Measurements from ENCODE around the gene COPS8.

DNA sequence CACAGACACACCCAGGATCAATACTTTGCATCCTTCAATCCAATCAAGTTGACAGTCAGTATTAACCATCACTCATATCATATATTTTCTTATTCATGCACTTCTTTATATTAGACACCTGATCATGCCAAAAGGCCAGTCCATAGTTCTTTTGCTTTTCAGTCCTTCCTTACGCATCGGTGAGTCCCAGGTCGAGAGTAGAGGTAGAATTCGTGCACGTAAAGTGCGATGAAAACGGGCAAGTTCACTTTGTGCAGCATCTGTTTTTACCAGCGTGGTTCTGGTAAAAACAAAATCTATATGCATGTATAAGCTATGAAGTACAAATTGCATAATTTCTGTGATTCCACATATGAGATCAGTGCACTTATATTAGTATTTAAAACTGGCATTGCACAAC, 1.2 kb upstream of the COPS8 start:
- TF ChIP-seq EZH2 (IDR thresholded peaks at IDR 0.05; ENCODE audit: borderline replicate concordance, low read depth, low read length, poor library complexity, severe bottlenecking): no peak
- TF ChIP-seq, protein P1, sequence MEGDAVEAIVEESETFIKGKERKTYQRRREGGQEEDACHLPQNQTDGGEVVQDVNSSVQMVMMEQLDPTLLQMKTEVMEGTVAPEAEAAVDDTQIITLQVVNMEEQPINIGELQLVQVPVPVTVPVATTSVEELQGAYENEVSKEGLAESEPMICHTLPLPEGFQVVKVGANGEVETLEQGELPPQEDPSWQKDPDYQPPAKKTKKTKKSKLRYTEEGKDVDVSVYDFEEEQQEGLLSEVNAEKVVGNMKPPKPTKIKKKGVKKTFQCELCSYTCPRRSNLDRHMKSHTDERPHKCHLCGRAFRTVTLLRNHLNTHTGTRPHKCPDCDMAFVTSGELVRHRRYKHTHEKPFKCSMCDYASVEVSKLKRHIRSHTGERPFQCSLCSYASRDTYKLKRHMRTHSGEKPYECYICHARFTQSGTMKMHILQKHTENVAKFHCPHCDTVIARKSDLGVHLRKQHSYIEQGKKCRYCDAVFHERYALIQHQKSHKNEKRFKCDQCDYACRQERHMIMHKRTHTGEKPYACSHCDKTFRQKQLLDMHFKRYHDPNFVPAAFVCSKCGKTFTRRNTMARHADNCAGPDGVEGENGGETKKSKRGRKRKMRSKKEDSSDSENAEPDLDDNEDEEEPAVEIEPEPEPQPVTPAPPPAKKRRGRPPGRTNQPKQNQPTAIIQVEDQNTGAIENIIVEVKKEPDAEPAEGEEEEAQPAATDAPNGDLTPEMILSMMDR (conservative IDR thresholded peaks at IDR 0.05; ENCODE audit: low read depth, low read length): no peak
